K562 (cell line): ENCODE measurements around the gene RERE. TPM values are rescaled to one million over a fixed set of nuclear protein-coding genes. Genes with fewer than 3 reads are reported as not detected.

Source experiments
- ARNT ChIP-seq, 2 experiments: fragments of 450-650 bp; IDR thresholded peaks; 2 replicates each; pipeline ENCODE4 v1.6.1; 2016; ENCODE audit warnings: mild to moderate bottlenecking in 1 of 2
- EGR1 ChIP-seq: fragments of 450-650 bp; conservative IDR thresholded peaks from 2 replicates; pipeline ENCODE4 v1.6.1; 2017; ENCODE audit warnings: mild to moderate bottlenecking
- EHMT2 ChIP-seq: fragments of 450-650 bp; IDR thresholded peaks from 2 replicates; pipeline ENCODE4 v1.6.1; 2018; ENCODE audit warnings: antibody characterized with exemption
- KLF10 ChIP-seq: fragments of 250-450 bp; sonication (Bioruptor Pico); IDR thresholded peaks from 2 replicates; pipeline ENCODE4 v1.6.1; 2021; ENCODE audit warnings: matching md5 sums
- MIER1 ChIP-seq: fragments of 450-650 bp; IDR thresholded peaks from 2 replicates; pipeline ENCODE4 v1.6.1; 2016; ENCODE audit warnings: antibody characterized with exemption, mild to moderate bottlenecking, low read depth
- NFE2L1 ChIP-seq: fragments of 450-650 bp; IDR thresholded peaks from 2 replicates; pipeline ENCODE4 v1.6.1; 2016; ENCODE audit warnings: missing genetic modification characterization, low read depth, mild to moderate bottlenecking, missing compliant biosample characterization, moderate library complexity, borderline replicate concordance
- SIN3A ChIP-seq, 2 experiments: fragments of 150-350 bp in 1 of 2; IDR thresholded peaks; 2 replicates each; pipeline ENCODE4 v1.6.1; 2011 to 2016; ENCODE audit warnings: borderline replicate concordance in 2 of 2, low read depth in 2 of 2, low read length in 2 of 2, mild to moderate bottlenecking in 2 of 2, moderate library complexity in 2 of 2; ENCODE audit not compliant: control insufficient read depth in 1 of 2
- SMARCA5 ChIP-seq: fragments of 450-650 bp; IDR thresholded peaks from 2 replicates; pipeline ENCODE4 v1.6.1; 2016
- YBX1 ChIP-seq: fragments of 450-650 bp; IDR thresholded peaks from 2 replicates; pipeline ENCODE4 v1.7.1; 2016; ENCODE audit warnings: mild to moderate bottlenecking
- YY1 ChIP-seq, 3 experiments: IDR thresholded peaks; 2 replicates each; pipeline ENCODE4 v1.6.1; 2011; ENCODE audit warnings: low read length in 2 of 3, mild to moderate bottlenecking in 2 of 3, moderate library complexity in 2 of 3, borderline replicate concordance in 1 of 3, control low read depth in 1 of 3, low read depth in 1 of 3; ENCODE audit not compliant: insufficient read depth in 3 of 3, insufficient replicate concordance in 2 of 3, control insufficient read depth in 1 of 3, insufficient read length in 1 of 3; ENCODE audit errors: extremely low read depth in 1 of 3
- ZBTB40 ChIP-seq, 2 experiments: fragments of 450-650 bp in 1 of 2; sonication (generic) in 1 of 2; formaldehyde crosslinking in 1 of 2; IDR thresholded peaks; 2 replicates each; pipeline versions ENCODE4 v1.7.1 to v1.9.0; 2016 to 2022; ENCODE audit warnings: inconsistent platforms in 1 of 2, mild to moderate bottlenecking in 1 of 2, missing genetic modification reagents in 1 of 2
- ZNF644 ChIP-seq: fragments of 200-800 bp; sonication (Bioruptor generic); IDR thresholded peaks from 2 replicates; pipeline ENCODE4 v1.6.1; 2016; ENCODE audit warnings: low read depth, missing genetic modification characterization, missing compliant biosample characterization
- ZNF740 ChIP-seq, 3 experiments: fragments of 200-800 bp in 1 of 3; sonication (Bioruptor generic) in 1 of 3; sonication (generic) in 1 of 3; formaldehyde crosslinking in 1 of 3; IDR thresholded peaks; 2 replicates each; pipeline versions ENCODE4 v1.6.1 to v1.8.0; 2016 to 2022; ENCODE audit warnings: mild to moderate bottlenecking in 2 of 3, missing compliant biosample characterization in 2 of 3, missing genetic modification characterization in 2 of 3, missing genetic modification reagents in 1 of 3
- polyA plus RNA-seq, 8 experiments: library from polyadenylated mRNA; depleted of rRNA in 4 of 8; stranded (reverse) in 5 of 8; unstranded in 3 of 8; fragments of >200 nt; fragmentation: Nextera tagmentation in 2 of 8; fragmentation: Illumina TruSeq in 1 of 8; extraction: Ambion mirVana in 2 of 8; extraction: Trizol in 1 of 8; gene quantifications; 2 replicates each; pipeline versions ENCODE4 v1.2.1 to v1.2.3, GENCODE V29; 2011 to 2014; ENCODE audit warnings: inconsistent platforms in 1 of 8, missing spikeins in 1 of 8
- total RNA-seq, 7 experiments: library from RNA; depleted of rRNA in 6 of 7; stranded (reverse); fragments of >200 nt in 6 of 7; fragmentation: Illumina TruSeq in 2 of 7; extraction: Trizol in 2 of 7; gene quantifications; 2 replicates each; pipeline versions ENCODE4 v1.2.1 to v1.2.3, GENCODE V29; 2011 to 2021; ENCODE audit warnings: low replicate concordance in 1 of 7
- TF ChIP-seq, protein P1 (sequence below): fragments of 250-450 bp; sonication (Bioruptor Pico); IDR thresholded peaks from 2 replicates; pipeline ENCODE4 v1.8.0; 2022; ENCODE audit warnings: moderate library complexity, mild to moderate bottlenecking, inconsistent platforms
- TF ChIP-seq, protein P2 (sequence below): fragments of 250-450 bp; sonication (Bioruptor Pico); IDR thresholded peaks from 2 replicates; pipeline ENCODE4 v1.8.0; 2022; ENCODE audit warnings: moderate library complexity, mild to moderate bottlenecking, inconsistent platforms

The RERE gene
- total and polyA plus RNA-seq, 9 of the 15 experiments (the other 6 are each of a cell fraction or from before 2014, with no cell fraction given), result 3.0 to 51.5 (median 13.4) TPM

DNA sequence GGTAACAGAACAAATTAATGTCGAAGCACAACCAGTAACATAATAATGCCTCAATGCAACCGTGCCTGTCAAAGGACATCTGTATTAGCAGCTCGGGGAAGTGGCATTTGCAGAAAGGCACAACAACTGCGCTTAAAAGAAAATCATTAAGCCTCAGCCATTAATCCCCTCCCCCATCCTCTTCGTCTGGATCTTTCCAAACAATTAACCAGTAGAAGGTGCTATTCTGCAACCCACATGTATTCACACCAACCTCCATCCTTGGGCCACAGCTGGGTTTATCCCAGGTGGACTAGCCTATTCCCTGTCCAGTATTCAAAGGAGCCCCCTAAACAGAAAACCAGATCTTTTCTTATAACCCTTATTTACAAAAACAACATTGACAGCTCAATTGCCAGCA is 2.6 kb downstream of the RERE start (continued):
- no peak for TF ChIP-seq SMARCA5
- peak in 1 of 2 experiments; percentile 46; a peak in 1 of 4 replicates for TF ChIP-seq SIN3A (IDR thresholded peaks at IDR 0.05; ENCODE audit: borderline replicate concordance in 2 of 2, control insufficient read depth in 1 of 2, low read depth in 2 of 2, low read length in 2 of 2)
- no peak for TF ChIP-seq KLF10
- no peak for TF ChIP-seq ZNF644
- 0 out of 2 replicates have a peak, but pooled peaks have one; percentile 18 for TF ChIP-seq EHMT2
- TF ChIP-seq, protein P1, sequence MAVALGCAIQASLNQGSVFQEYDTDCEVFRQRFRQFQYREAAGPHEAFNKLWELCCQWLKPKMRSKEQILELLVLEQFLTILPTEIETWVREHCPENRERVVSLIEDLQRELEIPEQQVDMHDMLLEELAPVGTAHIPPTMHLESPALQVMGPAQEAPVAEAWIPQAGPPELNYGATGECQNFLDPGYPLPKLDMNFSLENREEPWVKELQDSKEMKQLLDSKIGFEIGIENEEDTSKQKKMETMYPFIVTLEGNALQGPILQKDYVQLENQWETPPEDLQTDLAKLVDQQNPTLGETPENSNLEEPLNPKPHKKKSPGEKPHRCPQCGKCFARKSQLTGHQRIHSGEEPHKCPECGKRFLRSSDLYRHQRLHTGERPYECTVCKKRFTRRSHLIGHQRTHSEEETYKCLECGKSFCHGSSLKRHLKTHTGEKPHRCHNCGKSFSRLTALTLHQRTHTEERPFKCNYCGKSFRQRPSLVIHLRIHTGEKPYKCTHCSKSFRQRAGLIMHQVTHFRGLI (CRISPR knock-in tag), result no peak
- TF ChIP-seq ARNT (IDR thresholded peaks at IDR 0.05), result no peak
- TF ChIP-seq ZNF740 (CRISPR knock-in tag; IDR thresholded peaks at IDR 0.05), result no peak
- TF ChIP-seq ZNF740 (tag; IDR thresholded peaks at IDR 0.05), result no peak
- TF ChIP-seq YY1 (IDR thresholded peaks at IDR 0.05; ENCODE audit: borderline replicate concordance in 1 of 3, control insufficient read depth in 1 of 3, extremely low read depth in 1 of 3, insufficient read depth in 3 of 3, insufficient read length in 1 of 3, insufficient replicate concordance in 2 of 3, low read depth in 1 of 3, low read length in 2 of 3), result peak in 1 of 3 experiments; percentile 60
- TF ChIP-seq ZBTB40 (IDR thresholded peaks at IDR 0.05), result no peak
- no peak for TF ChIP-seq ZBTB40 (CRISPR knock-in tag; IDR thresholded peaks at IDR 0.05)
- no peak for TF ChIP-seq NFE2L1 (tag)
- no peak for TF ChIP-seq EGR1
- no peak for TF ChIP-seq MIER1
- TF ChIP-seq, protein P2, sequence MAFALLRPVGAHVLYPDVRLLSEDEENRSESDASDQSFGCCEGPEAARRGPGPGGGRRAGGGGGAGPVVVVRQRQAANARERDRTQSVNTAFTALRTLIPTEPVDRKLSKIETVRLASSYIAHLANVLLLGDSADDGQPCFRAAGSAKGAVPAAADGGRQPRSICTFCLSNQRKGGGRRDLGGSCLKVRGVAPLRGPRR (CRISPR knock-in tag), result no peak
- no peak for TF ChIP-seq YBX1
